Bone marrow (tissue), 2 donors: ENCODE results near the gene HGS.
"Not testable (repeated sequence)": the region's sequence is repeated elsewhere in the genome, so short reads cannot be mapped to it uniquely, and the experiment has no call there.

Source experiments
- DNase-seq, 2 donors: peaks; one replicate each; lab custom pipeline; 2025; lab: John Stamatoyannopoulos, UW

HGS gene

DNA sequence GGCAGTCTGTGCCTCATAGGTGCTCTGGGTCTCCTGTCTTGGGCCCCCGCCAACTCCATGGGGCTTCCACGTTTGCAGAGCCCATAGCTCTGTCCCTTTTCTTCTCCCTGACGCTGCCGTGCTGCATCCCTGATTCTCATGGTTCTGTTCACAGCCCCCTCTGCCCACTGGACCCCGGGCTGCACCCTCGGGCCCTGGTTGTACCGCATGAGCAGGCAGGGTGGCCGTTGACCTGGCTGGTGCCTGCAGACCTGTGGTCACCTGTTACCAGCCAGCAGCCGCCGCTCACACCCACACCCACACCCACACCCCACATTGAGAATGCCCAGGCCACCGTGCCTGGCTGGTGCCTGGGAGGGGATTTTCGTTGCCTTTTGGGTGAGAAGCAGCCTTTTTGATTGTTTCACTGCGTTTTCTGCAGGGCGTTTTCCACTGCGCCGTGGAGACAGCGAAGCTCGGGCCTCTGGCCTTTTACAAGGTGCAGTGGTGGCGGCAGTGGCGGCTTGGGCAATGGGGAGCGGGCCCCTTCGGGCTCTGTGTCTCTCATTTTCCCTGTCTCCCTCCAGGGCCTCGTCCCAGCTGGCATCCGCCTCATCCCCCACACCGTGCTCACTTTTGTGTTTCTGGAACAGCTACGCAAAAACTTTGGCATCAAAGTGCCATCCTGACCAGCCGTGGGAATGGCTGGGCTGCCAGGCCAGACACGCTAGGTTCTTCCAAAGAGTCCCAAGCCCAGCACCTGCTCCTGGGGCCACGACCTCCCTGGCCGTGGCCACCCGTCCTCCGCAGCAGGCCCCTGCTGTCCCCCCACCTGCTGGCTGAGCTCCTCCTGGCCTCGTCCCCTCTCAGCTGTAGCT is 35.8 kb downstream of the HGS start:
- DNase-seq: no peak

DNA sequence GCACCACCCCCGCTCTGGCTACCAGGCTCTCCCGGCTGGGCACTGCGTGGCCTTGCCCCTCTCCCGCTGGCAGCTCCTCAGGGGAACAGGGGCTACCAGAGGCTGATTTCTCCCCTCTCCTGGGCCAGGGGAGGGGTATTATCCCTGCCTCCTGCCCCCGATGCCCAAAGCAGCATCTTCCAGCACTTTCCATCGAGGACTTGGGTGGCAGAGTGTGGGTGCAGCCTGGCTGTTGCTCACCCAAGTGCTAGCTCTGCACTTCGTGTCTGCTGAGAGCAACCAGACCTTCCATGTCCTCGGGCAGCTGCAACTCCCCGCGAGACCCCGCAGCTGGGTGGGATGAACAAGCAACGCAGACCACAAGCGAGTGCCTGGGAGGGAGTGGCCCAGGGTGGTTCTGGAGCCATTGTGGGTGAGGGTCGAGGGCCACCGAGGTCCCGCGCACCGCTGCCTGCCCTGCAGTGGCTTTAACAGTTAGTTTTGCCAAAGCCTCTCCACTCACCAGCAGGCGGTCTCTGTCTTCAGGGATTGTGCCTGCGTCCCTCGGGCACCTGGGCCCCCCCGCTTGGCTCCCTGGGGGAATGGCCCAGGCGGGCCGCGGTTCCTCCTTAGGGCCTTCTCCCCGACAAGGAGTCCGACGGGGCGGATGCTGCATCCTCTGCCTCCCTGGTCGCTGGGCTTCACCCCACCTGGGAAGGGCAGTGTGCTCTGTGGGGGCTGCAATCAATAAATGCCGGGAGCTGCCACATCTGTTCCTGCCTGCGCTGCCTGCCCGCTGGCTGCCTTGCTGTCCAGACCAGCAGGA is 36.7 kb downstream of the HGS start:
- DNase-seq: no peak

DNA sequence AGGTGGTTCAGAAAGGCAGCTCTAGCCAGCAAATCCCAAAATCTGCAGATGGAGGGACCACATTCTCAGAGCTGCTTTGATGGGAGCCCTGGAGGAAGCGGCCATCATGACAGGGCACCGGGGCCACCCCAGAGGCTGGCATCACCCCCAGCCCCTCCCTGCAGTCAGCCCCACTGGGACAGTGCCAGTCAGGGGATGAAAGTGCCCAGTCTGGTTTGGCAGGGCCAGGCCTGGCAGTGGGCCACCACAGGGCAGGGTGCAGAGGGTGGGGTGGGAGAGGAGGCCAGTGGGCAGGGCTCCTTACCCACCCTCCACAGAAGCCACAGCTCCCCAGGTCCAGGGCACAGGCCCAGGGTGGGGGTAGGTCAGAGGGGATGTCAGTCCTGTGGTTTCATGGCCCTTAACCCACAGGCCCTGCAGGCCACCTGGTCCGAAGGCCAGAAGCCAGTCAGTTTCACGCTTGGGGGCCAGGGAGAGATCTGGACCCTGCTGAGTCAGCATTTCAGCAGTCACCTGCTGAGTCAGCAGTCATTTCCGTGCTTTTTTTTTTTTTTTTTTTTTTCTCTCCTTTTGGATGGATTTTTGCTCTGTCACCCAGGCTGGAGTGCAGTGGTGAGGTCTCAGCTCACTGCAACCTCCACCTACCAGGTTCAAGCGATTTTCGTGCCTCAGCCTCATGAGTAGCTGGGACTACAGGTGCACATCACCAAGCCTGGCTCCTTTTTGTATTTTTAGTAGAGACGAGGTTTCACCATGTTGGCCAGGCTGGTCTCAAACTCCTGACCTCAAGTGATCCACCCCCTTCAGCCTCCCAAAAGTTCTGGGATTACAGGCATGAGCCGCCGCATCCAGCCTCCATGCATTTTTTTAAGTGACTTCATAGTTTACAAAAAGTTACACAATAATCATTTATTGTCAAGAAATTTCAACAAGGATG is 38.6 kb downstream of the HGS start:
- DNase-seq: no peak

DNA sequence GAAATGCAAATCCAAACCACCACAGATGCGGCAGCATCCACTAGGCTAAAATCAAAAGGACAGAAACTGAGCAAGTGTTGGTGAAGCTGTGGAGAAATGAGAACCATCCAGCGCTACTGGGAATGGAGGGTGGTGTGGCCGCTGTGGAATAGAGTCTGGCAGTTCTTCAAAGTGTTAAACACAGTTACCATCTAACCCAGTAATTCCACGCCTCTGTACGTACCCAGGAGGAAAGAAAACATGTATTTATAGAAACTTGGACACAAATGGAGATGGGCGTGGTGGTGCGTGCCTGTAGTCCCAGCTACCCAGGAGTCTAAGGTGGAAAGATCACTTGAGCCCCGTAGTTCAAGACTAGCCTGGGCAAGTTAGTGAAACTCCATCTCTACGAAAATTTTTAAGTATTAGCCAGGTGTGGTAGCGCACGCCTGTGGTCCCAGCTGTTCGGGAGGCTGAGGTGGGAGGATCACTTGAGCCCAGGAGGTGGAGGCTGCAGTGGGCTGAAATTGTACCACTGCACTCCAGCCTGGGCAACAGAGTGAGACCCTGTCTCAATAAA is 39.9 kb downstream of the HGS start:
- DNase-seq: no peak

DNA sequence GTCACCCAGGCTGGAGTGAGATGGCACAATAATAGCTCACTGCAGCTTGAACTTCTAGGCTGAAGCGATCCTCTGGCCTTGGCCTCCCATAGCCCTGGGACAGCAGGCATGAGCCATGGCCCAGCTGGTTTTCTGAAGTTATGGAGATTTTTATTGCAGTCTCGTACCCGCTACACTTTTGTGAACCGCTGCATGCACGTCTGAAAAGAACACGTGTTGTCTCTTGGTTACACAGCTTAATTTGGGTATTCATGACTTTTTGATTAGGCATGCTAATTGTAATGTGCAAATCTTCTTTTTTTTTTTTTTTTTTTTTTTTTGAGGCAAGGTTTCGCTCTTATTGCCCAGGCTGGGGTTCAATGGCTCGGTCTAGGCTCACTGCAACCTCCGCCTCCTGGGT is 41.6 kb downstream of the HGS start:
- DNase-seq: no peak

DNA sequence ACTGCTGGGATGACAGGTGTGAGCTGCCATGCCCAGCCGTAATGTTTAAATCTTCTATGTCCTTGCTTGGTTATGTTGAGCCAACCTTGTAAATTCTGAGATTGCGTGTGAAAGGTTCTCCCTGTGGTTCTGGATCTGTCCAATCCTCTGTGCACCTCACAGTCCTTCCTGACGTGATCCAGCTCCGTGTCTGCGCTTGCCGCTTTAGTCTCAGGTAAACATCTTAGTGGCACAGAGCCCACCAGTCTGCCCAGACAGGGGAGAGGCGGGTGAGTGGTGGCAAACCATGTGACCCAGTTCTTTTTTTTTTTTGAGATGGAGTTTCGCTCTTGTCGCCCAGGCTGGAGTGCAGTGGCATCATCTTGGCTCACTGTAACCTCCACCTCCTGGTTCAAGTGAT is 42.2 kb downstream of the HGS start:
- no peak for DNase-seq

DNA sequence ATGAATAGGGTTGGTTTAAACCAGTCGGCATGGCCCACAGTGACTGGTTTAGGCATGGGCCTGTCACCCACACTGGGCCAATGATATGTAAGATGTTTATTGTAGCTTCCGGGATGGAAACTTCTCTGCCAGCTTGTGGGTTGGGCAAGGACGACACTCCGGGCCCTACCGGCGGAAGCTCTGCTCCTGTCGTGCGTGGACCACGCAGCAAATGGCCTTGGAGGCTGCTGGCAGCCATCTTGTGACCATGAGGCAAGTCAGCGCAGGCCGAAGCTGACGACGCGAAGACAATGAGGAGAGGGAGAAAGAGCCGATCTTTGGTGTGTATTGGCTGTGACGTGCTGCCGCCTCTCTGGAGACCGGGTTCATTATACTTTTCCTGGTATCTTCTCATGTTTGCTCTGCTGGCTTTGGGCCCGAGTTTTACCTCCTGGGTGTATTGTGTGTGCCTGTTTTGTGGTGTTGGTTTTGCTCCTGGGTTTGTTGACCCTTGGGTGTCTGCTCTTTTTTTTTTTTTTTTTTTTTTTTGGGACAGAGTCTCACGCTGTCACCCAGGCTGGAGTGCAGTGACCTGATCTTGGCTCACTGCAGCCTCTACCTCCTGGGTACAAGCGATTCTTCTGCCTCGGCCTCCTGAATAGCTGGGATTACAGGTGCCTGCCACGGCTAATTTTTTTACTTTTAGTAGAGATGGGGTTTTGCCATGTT is 43.7 kb downstream of the HGS start:
- no peak for DNase-seq

DNA sequence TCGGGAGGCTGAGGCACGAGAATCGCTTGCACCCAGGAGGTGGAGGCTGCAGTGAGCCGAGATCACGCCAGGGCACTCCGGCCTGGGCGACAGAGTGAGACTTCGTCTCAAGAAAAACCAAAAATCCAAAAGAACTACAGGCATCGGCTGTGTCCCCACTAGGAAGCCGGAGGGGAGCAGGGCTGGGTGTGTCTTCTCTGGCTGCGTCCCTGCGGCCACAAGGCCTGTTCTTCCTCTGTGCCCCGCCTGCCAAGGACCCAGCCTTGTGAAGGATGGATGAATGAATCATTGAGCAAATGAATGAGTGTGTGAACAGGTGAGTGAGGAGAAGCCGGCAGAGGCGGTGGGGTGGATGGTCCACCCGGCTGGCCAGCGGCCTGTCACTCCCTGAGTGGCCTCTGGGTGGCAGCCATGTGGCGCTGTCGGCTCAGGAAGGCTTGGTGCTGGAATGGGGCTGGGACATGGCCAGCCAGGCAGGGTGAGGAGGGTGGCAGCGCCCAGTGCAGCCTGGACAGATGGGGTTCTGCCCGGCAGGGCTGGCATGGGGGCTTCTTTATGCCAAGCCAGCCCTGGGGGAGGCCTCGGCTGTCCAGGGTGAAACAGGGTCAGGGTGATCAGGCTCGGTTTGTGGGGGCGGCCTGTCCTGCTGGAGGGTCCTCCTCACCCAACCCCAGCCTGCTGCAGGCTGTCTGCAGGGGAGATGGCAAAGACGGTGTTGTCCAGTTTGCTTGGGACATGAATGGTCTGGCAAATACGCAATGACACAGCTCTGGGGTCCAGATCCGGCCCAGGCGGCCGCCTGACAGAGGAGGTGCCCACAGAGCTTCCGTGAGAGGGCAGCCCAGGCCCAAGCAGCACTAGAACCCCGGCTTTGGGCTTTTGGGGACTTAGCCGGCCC is 49.9 kb downstream of the HGS start:
- DNase-seq: peak in 1 of 2 donors; percentile 30

DNA sequence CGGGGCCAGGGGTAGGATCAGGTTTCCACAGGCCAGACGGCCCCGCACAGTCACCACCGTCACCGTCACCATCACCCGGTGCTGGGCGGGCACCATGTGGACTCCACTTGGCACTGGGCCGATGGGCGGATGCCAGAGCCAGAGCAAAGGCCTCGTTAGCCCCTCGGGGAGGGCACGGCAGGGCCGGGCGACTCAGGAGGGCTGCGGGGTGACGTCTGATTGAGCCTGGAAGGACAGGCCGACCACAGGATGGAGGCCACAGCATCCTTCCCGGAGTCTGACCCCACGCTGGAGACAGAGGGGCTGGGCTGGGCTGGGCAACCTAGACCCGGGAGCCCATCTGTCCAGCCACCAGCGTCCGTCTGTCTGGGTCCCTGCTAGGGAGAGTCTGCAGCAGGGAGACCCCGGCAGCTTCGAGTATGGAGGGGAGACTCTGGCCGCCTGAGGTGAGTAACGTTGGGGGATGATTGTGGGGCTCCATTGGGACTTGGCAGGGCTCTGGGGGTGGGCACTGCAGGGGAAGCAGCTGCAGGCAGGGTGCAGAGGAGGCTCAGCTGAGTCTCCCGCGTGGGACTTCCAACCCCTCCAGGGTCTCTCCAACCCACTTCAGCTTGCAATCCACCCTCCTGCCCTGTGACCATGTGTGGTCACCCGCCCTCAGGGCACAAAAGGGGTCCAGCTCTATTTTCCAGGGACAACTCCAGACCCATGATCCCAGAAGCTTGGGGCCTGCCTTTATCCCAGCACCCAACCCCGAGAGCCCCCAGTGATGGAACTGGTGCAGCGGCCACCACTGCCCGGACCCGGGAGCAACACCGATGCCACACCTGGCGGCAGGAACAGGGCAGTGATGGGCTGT is 50.8 kb downstream of the HGS start:
- no peak for DNase-seq

DNA sequence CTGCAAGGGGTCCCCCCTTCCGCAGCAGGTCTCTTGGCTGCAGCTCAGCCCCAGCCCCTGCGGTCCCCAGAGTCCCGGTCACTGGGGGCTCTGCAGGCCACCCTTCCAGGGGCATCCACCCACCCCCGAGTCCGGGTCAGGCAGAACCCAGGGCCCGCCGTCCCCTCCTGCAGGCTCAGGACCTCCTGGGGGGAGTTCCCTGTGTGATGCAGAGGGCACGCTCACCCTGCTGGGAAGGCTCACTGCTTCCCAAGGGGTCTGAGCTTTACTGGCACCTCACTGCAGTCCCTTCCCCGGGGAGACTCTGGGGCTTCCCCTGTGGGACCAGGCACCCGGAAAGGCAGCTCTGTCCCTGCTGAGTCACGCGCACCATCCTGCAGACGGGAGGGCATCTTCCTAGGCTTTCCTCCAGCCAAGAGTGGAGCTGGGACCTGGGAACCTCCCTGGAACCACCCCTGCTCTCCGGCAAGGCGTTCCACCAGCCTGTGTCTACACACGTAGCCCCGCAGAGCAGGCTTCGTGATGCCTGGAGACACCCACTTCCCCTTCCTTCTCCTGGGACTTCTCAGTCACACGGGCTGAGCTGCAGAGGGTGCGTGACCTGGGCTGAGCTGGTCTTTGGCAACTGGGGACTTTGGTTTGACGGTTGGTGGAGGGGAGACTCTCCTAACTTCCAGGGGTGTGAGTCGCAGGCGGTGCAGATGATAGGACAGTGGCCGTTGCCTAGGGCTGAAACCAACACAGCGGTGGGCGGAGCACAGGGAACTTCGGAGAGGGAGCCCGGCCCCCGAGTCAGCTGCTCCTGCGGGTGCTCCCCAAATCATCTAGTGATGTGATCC is 51.7 kb downstream of the HGS start:
- peak; percentile 79 to 80 for DNase-seq

DNA sequence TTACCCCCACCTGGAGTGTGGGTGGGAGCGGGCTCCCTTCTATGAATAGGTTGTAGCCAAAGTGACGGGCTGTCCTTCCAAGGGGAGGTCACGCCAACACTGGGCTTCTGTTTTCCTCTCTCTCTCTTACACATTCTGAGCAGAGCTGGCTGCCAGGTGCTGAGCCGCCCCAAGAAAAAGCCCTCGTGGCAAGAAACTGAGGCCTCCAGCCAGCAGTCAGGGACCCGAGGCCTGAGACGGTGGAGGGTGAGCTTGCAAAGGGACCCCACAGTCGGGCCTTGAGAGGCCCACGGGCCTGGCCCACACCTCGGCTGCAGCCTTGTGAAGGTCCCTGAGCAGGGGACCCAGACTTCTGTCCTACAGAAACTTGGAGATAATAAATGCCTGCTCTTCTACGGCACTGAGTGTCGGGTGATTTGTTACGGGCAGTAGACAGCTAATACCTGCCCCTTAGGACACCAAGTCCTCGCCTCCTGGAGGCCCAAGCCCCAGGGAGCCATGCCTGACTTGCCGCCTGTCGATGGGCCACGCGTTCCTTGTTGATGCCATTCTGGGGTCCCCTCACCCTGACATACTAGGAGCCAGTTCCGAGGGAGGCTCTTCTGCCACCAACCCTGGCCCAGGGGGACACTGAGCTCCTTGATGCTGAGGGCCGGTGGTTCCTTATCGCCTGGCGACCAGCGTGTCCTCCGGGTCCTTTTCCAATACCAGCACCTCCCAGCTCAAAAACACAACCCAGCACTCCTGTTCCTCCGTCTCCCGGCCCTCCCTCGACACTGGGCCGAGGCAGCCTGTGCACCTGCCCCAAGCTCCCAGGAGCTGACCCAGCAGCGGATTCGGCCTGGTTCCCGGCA is 54.4 kb downstream of the HGS start:
- DNase-seq: no peak

DNA sequence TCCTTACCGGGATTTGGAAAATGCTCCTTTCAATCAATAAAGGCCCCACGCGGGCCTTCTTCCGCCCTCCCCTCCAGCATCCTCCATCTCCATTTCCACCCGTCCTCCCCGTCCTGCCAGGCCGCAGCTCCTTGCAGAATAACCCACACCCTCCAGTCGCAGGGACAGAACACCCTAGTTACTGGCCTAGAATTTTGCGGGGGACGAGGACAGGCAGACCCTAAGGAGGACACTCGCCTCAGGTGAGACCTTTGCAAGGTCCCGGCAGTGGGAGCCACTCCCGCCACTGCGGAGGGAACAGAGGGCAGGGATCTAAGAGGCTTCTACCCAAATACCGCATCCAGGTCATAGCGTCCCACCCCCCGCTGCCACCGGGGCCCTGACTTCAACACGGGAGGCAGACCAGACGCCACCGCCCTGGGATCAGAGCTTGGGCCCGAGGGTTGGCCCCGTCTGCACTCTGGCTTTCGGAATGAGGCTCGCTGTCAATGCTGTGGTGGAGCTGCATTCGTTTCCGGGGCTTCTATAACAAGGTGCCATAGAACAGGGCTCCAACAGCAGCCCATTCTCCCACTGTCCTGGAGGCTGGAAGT is 55.1 kb downstream of the HGS start:
- no peak for DNase-seq

DNA sequence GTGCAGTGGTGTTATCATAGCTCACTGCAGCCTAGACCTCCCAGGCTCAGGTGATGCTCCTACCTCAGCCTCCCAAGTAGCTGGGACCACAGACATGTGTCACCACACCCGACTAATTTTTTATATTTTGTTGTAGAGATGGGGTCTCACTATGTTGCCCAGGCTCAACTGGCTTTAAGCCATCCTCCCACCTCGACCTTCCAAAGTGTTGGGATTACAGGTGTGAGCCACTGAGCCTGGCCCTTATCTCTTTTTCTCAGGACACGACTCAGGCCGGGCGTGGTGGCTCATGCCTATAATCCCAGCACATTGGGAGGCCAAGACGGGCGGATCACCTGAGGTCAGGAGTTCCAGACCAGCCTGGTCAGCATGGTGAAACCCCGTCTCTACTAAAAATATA is 55.8 kb downstream of the HGS start:
- not testable (repeated sequence) for DNase-seq

DNA sequence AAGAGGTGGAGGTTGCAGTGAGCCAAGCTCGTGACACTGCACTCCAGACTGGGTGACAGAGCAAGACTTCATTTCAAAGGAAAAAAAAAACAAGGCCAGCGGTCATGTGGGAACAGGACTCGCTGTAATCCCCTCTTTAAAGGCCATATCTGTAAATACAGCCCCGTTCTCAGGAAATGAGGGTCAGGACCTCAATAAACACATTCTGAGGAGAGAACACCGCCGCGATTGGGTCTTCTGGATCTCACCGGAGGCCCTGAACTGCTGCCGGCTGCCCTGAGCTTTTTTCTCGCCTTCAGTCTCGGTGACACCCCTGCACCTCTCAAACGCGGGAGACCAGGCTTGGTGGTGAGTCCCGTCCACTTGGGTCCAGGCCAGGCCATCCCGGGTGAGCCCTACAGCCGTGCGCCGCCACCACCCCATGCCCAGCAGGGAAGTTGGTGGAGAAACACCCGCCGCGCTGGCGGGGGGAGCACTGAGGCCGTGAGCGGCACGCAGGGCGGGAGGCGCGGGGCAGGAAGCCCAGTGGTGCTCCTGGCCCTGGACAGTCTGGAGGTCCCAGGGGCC is 56.7 kb downstream of the HGS start:
- DNase-seq: no peak

DNA sequence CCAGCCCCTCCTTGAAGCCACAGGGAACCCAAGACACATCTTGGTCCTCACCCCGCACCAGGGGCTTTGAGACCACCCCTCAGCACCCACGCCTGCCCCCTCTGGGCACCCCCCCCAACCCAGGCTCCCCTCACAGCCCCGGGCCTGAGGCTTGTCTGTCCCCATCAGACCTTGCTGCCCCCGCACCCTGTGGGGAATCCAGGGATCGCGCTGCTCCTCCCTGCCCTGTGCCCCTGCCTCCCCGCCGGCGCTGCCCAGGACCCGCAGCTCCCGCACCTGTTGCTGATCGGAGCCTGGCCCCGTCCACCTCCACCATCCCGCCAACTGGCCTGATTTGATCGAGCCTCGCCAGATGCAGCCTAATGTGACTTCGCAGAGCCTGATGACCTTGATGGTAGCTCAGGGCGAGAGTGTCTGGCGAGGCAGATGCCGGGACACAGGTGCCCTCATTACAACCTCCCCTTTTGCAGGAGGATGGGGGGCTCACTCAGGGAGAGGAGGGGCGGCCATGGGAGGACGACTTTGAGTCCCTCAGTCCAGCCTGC is 57.3 kb downstream of the HGS start:
- no peak for DNase-seq
